ENCODE data around the gene CXCR2. TPM values are rescaled to one million over a fixed set of nuclear protein-coding genes. Genes with fewer than 3 reads are reported as not detected.

The CXCR2 gene
- total RNA-seq, 1 experiment from 2014 or later = not detected

GRCh38 chr2:218179782-218180181 lies 54.0 kb downstream of the CXCR2 start:
- H3K27me3 ChIP-seq (replicated peaks; ENCODE audit: control insufficient read depth, insufficient read depth, low read length) = no peaks in the 10 kb centered on the region; the same call in 1 of the 2 replicates
- no peak for TF ChIP-seq CTCF (IDR thresholded peaks at IDR 0.05; ENCODE audit: insufficient read depth in 1 of 2, low read depth in 1 of 2, low read length in 1 of 2, severe bottlenecking in 1 of 2, unreplicated experiment in 1 of 2)
- ChIA-PET POLR2A (no interaction called here), CTCF (no interaction called here)
- Mint-ChIP-seq H3K27me3 (ENCODE audit: insufficient read depth, unreplicated experiment) (no peaks in the 10 kb centered on the region), H3K36me3 (ENCODE audit: insufficient read depth, unreplicated experiment) (no peaks in the 10 kb centered on the region), H3K27ac (ENCODE audit: unreplicated experiment) (no peak overlapping the region), H3K4me3 (ENCODE audit: unreplicated experiment) (no peak overlapping the region), H3K4me1 (ENCODE audit: low read depth, unreplicated experiment) (no peaks in the 10 kb centered on the region), H3K9me3 (ENCODE audit: unreplicated experiment) (no peaks in the 10 kb centered on the region)
- H3K4me3 ChIP-seq (ENCODE audit: low read depth, low read length) = no peak overlapping the region
- no peaks in the 10 kb centered on the region; the same call in 1 of the 2 replicates for H3K4me1 ChIP-seq
- peak in 1 of 2 experiments; percentile 41 for DNase-seq
- intact Hi-C loops (cut with micrococcal nuclease; ENCODE audit: unreplicated experiment) = no loop called here
- H3K9me3 ChIP-seq = no peaks in the 10 kb centered on the region
- no peaks in the 10 kb centered on the region for H3K36me3 ChIP-seq (ENCODE audit: control insufficient read depth, insufficient read depth, low read length)
- BruUV-seq (replicated peaks) = no TSS peak

- Histone ChIP-seq H3K4me3 (ENCODE audit: low read depth, low read length) (no peak overlapping the region), H3K27me3 (replicated peaks; ENCODE audit: control insufficient read depth, insufficient read depth, low read length) (no peaks in the 10 kb centered on the region; the same call in 1 of the 2 replicates), H3K36me3 (ENCODE audit: control insufficient read depth, insufficient read depth, low read length) (no peaks in the 10 kb centered on the region), H3K9me3 (no peaks in the 10 kb centered on the region), H3K4me1 (no peaks in the 10 kb centered on the region; the same call in 1 of the 2 replicates)
- no peak overlapping the region for H3K27ac Mint-ChIP-seq (ENCODE audit: unreplicated experiment)
- no peak overlapping the region for H3K4me3 Mint-ChIP-seq (ENCODE audit: unreplicated experiment)
- TF ChIP-seq CTCF (IDR thresholded peaks at IDR 0.05; ENCODE audit: insufficient read depth in 1 of 2, low read depth in 1 of 2, low read length in 1 of 2, severe bottlenecking in 1 of 2, unreplicated experiment in 1 of 2) = no peak
- CTCF ChIA-PET = no interaction called here
- H3K4me1 Mint-ChIP-seq (ENCODE audit: low read depth, unreplicated experiment) = no peaks in the 10 kb centered on the region
- POLR2A ChIA-PET = no interaction called here
- no peaks in the 10 kb centered on the region for H3K9me3 Mint-ChIP-seq (ENCODE audit: unreplicated experiment)
- no peaks in the 10 kb centered on the region for H3K27me3 Mint-ChIP-seq (ENCODE audit: insufficient read depth, unreplicated experiment)
- no peak for DNase-seq
- intact Hi-C loops (cut with micrococcal nuclease; ENCODE audit: unreplicated experiment) = no loop called here
- no peaks in the 10 kb centered on the region for H3K36me3 Mint-ChIP-seq (ENCODE audit: insufficient read depth, unreplicated experiment)
- BruUV-seq (replicated peaks) = no TSS peak
Observed at GRCh38 chr2:218180467-218181114, 54.8 kb downstream of the CXCR2 start.

- H3K27me3 Mint-ChIP-seq (ENCODE audit: insufficient read depth, unreplicated experiment) = no peaks in the 10 kb centered on the region
- Histone ChIP-seq H3K9me3 (no peaks in the 10 kb centered on the region), H3K4me3 (ENCODE audit: low read depth, low read length) (no peak overlapping the region), H3K4me1 (peaks cover 13% of the 10 kb centered on the region), H3K36me3 (ENCODE audit: control insufficient read depth, insufficient read depth, low read length) (no peaks in the 10 kb centered on the region), H3K27me3 (replicated peaks; ENCODE audit: control insufficient read depth, insufficient read depth, low read length) (no peaks in the 10 kb centered on the region; the same call in 1 of the 2 replicates)
- ChIA-PET POLR2A (no interaction called here), CTCF (no interaction called here)
- intact Hi-C loops (cut with micrococcal nuclease; ENCODE audit: unreplicated experiment) = no loop called here
- BruUV-seq (replicated peaks) = no TSS peak
- DNase-seq = no peak
- H3K27ac Mint-ChIP-seq (ENCODE audit: unreplicated experiment) = no peak overlapping the region
- H3K4me1 Mint-ChIP-seq (ENCODE audit: low read depth, unreplicated experiment) = no peaks in the 10 kb centered on the region
- no peaks in the 10 kb centered on the region for H3K36me3 Mint-ChIP-seq (ENCODE audit: insufficient read depth, unreplicated experiment)
- H3K9me3 Mint-ChIP-seq (ENCODE audit: unreplicated experiment) = no peaks in the 10 kb centered on the region
- no peak for TF ChIP-seq CTCF (IDR thresholded peaks at IDR 0.05; ENCODE audit: insufficient read depth in 1 of 2, low read depth in 1 of 2, low read length in 1 of 2, severe bottlenecking in 1 of 2, unreplicated experiment in 1 of 2)
- H3K4me3 Mint-ChIP-seq (ENCODE audit: unreplicated experiment) = no peak overlapping the region
Observed at GRCh38 chr2:218184331-218184730, 58.5 kb downstream of the CXCR2 start.

Measured in Caco-2 (cell line).